Vagina (tissue), 2 donors: Measurements from ENCODE around the gene PTGER2.

Experiments used
- CTCF ChIP-seq, 3 experiments: fragments of 450-650 bp in 2 of 3; fragments of 200-600 bp in 1 of 3; sonication (generic) in 1 of 3; IDR thresholded peaks; one replicate each; pipeline ENCODE4 v1.5.1; 2017 to 2019; ENCODE audit warnings: antibody characterized with exemption in 3 of 3, mild to moderate bottlenecking in 2 of 3, moderate library complexity in 2 of 3
- POLR2A ChIP-seq, 2 donors: fragments of 450-650 bp; IDR thresholded peaks; one replicate each; pipeline ENCODE4 v1.6.1; 2017; ENCODE audit warnings: antibody characterized with exemption in 2 of 2, mild to moderate bottlenecking in 2 of 2, moderate library complexity in 2 of 2

- TF ChIP-seq CTCF (IDR thresholded peaks at IDR 0.05) (no peak), POLR2A (IDR thresholded peaks at IDR 0.05) (no peak)
Measured at GRCh38 chr14:52268279-52269061, 45.6 kb upstream of the PTGER2 start.
